GM18870 (cell line): ENCODE measurements around the gene AHCY.
"Not testable (repeated sequence)": the region's sequence is repeated elsewhere in the genome, so short reads cannot be mapped to it uniquely, and the experiment has no call there.

Experiments
- ATAC-seq: cut with Tn5 transposase; IDR thresholded peaks from one replicate; pipeline ENCODE4 v1.9.1; 2021; ENCODE audit warnings: moderate library complexity; ENCODE audit not compliant: unreplicated experiment

The AHCY gene

DNA sequence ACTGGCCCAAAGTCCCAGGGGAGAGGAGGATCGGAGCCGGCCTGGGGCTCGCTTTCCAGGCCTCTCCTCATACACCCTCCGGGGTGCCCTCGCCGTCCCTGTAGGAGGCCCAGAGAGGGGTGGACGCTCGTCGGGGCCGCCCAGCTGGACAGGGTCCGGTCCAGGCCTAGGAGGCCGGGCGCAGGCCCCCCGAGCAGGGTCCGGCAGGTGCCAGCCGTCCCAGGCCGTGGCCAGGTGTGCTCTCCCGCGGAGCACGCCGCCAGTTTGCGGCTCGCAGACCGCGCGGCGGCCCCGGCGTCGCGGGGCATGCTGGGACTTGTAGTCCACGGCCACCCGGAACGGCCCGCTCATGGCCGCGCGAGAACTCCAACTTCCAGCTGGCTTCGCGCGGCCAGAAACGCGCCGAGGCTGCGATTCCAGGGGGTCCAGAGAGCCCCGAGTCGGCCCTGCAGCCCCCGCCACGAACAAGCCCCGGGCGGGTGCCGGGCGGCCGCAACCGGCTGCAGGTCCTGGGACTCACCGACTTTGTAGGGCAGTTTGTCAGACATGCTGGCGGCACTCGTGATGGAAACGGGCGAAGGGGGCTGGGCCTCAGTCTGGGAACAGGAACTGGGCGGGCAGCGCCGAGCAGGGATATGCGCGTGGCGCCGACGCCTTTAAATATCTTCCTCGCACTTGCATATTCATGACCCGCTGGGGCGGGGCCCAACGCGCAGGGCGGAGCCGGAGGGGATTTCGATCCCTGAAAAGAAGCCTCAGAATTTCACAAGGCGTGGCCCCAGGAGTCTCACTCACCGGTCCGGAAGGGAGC is at the start of gene AHCY:
Gene AHCY (minus strand): TSS at position 633 of the 811 bp plus-strand sequence. CDS start 85 bp downstream, at position 548.
- ATAC-seq, result peak; percentile 82

DNA sequence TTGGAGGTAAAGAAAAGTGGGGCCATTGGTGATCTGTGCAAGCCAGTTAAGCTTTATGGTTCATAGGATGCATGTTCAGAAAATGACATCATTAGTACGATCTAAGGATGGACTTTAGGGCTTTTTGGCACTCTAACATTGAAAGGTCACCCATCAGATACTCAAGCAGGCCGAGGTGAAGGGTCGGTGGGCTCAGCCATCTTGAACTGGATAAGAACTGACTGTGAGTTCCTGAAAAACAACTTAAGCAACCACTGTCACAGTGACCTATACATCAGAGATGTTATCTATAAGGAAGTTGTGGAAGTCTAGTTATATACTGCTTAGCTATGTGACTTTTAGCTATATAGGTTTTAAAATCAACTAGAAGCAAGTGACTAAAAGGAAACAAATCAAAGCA is 46.9 kb upstream of the AHCY start:
- no peak for ATAC-seq

DNA sequence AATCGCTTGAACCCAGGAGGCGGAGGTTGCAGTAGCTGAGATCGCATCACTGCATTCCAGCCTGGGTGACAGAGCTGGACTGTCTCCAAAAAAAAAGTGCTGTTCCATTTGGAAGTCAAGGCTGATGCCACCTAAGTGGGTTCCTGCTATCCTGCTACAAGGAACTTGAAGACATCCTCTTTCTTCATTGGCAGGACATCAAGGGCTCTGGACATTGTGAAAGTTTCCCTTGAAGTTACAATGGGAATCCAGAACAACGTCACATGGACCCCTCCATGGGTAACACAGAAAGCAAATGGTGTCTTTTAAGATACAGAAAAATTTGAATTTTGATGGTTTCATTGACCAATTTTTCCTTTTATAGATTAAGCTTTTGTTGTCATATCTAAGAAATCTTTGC is 44.4 kb upstream of the AHCY start:
- no peak for ATAC-seq

DNA sequence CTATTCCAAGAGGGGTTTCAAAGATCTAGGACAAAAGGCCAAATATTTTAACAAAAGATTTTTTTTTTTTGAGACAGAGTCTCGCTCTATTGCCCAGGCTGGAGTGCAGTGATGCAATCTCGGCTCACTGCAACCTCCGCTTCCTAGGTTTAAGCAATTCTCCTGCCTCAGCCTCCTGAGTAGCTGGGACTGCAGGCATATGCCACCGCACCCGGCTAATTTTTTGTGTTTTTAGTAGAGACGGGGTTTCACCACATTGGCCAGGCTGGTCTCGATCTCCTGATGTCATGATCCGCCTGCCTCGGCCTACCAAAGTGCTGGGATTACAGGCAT is 43.3 kb upstream of the AHCY start:
- not testable (repeated sequence) for ATAC-seq

DNA sequence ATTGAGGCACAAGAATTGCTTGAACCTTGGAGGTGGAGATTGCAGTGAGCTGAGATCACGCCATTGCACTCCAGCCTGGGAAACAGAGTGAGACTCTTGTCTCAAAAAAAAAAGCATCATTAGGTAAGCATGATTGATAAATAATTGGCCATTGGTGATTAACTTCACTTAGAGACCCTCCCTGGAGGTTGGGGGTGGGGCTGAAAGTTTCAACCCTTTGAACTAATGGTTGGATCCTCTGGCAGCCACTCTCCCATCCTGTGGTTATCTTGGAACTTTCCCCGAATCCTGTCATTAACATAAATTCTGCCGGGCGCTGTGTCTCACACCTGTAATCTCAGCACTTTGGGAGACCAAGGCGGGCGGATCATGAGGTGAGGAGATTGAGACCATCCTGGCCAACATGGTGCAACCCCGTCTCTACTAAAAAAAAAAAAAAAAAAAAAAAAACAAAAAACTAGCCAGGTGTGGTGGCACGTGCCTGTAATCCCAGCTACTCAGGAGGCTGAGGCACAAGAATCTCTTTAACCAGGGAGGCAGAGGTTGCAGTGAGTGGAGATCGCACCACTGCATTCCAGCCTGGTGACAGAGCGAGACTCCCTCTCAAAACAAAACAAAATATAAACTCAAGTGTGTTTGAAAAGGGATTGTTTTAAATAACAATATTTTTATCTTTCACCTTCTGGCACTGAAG is 42.8 kb upstream of the AHCY start:
- not testable (repeated sequence) for ATAC-seq

DNA sequence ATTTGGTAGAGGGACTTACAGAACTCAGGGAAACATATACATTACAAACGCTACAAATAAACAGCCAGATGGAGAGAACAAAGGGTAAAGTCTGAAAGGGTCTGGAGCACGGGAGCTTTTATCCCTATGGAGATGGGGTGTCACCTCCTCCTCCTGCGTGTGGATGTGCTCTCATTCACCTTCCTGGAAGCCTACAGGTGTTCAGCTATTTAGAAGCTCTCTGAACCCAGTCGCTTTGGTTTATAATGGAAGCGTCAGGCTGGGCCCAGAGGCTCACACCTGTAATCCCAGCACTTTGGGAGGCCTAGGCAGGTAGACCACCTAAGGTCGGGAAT is 42.2 kb upstream of the AHCY start:
- ATAC-seq, result no peak

DNA sequence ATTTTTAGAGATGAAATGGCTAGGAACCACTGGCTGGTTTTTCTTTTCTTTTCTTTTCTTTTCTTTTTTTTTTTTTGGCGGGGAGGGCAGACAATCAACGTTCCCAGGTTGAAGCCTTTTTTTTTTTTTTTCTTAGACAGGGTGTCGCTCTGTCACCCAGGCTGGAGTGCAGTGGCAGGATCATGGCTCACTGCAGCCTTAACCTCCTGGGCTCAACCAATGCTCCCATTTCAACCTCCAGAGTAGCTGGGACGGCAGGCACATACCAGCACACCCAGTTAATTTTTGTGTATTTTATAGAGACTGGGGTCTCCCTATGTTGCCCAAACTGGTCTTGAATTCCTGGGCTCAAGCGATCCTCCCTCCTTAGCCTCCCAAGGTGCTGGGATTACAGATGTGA is 41.1 kb upstream of the AHCY start:
- ATAC-seq, result no peak

DNA sequence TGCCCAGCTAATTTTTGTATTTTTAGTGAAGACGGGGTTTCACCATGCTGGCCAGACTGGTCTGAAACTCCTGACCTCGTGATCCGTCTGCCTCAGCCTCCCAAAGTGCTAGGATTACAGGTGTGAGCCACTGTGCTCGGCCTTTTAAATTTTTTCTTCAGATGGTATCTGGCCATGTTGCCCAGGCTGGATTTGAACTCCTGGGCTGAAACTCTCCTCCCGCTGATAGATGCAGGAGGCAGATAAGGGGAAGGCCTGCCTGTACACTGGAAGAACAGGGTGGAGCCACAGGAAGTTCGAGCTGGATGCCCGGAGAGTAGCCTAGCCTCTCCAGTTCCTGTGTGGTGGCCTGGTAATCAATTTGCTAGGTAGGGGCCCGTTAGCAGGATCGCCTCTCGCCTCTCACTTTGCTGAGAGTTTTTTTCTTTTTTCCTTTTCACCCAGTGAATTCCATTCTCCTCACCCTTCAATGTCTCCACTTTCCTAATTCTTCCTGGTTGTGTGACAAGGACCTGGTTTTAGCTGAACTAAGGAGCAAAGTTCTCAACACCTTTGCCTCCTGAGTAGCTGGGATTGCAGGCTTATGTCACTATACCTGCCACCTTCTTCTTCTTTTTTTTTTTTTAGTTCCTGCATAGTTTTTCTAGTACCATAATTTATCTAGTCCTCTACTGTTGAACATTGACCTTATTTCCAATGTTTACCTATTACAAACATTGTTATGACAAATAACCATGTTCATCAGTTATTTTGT is 40.5 kb upstream of the AHCY start:
- no peak for ATAC-seq

DNA sequence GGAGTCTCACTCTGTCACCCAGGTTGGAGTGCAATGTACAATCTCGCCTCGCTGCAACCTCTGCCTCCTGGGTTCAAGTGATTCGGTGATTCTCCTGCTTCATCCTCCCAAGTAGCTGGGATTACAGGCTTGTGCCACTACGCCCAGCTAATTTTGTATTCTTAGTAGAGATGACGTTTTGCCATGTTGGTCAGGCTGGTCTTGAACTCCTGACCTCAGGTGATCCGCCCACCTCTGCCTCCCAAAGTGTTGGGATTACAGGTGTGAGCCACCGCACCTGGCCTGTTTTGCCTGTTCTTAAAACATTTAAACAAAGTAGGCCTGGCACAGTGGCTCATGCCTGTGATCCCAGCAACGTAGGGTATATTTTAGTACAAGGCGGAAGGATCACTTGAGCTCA is 38.0 kb upstream of the AHCY start:
- ATAC-seq, result not testable (repeated sequence)

DNA sequence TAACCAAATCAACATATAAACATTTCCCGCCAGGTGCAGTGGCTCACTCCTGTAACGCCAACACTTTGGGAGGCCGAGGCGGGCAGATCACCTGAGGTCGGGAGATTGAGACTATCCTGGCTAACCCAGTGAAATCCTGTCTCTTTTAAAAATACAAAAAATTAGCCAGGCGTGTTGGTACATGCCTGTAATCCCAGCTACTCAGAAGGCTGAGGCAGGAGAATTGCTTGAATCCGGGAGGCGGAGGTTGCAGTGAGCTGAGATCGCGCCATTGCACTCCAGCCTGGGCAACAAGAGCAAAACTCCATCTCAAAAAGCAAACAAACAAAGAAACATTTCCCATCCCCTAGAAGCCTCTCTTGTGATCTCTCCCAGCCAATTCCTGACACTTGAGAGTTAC is 37.6 kb upstream of the AHCY start:
- ATAC-seq, result not testable (repeated sequence)

DNA sequence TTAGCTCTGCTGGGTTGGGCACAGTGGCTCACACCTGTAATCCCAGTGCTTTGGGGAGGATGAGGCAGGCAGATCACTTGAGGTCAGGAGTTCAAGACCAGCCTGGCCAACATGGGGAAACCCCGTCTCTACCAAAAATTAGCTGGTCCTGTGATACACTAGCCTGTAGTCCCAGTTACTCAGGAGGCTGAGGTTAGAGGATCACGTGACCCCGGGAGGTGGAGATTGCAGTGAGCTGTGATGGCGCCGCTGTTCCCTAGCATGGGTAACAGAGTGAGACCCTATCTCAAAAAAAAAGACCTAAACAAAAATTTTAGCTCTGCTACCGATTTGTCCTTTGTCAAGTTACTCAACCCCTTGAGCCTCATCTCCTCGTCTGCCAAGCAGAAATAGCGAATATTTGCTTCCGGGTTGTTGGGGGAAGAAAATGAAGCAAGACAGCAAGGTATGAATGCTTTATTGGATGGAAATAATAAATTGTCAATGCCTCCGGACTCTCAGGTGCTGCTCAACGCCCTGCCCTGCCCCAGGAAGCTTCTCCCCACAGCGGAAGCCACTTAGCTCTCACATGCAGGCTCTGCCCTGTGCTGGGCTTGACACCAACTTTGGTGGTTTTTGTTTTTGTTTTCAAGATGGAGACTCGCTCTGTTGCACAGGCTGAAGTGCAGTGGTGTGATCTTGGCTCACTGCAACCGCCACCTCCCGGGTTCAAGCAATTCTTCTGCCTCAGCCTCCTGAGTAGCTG is 35.0 kb upstream of the AHCY start:
- no peak for ATAC-seq

DNA sequence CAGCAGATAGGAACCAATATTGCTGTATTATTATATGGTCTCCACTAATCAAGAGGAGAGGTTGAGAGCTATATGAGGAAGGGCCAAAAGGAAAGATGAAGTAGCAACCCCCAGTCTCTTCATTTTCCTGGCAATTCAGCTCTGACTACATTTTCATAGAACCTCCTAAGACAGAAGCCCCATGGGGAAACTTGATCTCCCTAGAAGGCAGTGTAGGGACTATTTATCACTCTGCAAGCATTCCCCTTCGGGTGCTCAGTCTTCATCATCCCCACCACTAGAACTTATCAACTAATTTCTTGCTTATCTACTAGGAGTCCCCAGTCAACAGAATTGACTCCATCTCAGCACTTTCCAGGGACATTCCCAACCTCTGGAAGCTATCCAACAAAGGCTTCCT is 34.4 kb upstream of the AHCY start:
- ATAC-seq, result no peak

DNA sequence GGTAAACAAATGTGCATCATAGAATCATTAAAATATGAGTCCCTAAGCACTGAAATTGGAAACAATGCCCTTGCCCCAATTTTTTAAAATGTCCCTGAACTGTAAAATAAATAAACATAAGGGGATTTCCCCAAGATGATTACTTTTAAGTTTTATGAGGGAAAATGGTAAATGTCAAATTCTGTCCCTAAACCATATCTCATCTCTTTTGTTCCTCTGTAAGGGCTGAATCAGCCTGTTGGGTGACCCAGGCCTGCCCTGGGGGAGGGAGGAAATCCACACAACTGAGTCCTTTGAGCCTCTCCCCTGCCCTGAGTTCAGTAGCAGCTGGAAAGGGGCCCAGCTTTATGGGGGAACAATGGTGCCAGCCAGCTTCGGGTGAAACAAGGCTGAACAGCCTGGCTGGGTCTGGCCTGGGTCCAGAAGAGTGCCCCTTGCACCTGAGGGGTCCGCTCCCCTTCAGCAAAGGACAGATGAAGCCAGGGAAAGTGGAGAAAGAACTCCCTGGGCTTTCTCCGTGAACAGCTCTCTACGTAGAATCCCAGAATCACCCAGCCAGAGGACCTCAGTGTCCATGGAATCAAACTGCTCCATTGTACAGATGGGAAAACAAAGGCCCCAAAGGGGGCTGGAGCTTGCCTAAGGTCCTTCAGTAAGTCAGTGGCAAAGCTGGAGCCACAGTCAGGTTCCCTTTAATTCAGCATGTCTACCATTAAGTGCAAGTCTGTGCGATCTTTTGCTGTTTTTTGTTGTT is 31.7 kb upstream of the AHCY start:
- no peak for ATAC-seq

DNA sequence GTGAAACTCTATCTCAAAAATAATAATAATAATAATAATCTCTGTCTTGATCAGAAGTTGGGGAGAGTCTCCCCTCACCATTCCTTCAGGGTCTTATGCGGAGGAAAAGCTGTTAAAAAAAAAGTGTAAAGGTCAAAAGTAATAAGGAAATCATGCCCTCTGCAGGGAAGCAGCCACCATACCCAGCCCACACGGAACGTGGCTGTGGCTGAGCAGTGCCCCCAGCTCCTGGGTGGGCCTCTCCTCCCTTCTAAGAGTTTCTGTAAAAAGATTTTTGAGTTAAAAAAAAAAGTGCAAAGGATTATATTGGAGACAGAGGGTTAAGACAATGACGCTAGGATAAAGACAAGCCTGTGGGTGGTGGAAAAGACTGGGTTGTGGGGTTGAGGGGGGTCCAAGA is 30.6 kb upstream of the AHCY start:
- no peak for ATAC-seq

DNA sequence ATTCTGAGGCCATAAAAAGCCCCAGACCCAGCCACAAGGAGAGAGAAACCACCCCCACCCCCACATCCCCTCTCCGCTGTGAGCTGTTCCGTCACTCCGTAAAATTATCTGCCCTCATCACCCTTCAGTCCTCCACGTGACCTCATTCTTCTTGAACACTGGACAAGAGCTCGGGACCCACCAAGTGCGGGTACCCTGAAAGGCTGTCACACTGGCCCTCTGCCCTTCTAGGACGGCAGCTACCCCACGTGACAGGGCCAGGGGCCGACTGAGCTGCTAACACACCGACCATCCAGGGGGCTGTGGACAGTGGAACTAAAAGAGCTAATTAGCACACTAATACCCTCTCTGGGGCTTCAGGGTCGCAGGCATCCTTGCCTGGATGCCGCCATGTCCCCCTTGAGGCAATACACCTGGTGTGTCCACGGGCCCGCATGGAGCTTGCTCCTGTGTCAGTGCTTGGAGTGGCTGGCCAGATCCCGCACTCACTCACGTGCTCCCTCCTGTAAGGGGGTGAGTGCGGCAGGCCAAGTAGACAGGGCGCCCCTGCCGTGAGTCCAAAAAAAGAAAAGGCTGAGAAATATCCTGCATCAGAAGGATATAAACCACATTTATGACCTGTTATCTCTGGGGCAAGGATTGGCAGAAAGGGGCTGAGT is 29.2 kb upstream of the AHCY start:
- ATAC-seq, result no peak

DNA sequence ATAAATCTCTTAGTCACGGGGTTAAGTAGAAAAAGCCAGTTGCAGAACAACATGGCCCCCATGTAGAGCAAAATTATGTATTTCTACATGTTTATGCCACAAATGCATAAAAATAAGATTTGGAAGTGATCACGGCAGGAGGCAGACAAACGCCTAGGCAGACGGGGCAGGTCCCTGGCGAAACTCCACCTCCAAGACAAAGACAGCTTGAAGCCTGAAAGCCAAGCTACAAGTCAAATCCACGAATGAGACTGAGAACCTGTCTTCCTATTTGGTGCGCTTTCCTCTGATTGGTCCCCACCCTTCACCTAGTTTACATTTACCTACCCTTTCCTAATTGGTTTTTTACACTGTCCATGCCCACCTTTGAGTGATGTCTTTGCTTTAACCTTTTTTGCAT is 28.7 kb upstream of the AHCY start:
- ATAC-seq, result no peak

DNA sequence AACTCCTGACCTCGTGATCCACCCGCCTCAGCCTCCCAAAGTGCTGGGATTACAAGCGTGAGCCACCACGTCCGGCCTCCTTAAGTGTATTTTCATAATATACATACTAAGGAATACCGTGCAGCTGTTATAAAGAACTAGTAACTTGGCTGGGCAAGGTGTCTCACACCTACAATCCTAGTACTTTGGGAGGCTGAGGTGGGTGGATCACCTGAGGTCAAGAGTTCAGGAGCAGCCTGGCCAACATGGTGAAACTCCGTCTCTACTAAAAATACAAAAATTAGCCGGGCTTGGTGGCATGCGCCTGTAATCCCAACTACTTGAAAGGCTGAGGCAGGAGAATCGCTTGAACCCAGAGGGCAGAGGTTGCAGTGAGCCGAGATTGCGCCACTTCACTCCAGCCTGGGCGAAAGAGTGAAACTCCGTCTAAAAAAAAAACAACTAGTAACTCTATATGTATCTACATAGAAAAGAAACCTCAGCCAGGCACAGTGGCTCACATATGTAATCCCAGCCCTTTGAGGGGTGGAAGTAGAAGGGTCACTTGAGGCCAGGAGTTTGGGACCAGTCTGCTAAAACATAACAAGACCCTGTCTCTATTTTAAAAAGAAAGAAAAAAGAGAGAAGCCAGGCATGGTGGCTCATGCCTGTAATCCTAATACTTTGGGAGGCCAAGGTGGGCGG is 27.8 kb upstream of the AHCY start:
- ATAC-seq, result not testable (repeated sequence)

DNA sequence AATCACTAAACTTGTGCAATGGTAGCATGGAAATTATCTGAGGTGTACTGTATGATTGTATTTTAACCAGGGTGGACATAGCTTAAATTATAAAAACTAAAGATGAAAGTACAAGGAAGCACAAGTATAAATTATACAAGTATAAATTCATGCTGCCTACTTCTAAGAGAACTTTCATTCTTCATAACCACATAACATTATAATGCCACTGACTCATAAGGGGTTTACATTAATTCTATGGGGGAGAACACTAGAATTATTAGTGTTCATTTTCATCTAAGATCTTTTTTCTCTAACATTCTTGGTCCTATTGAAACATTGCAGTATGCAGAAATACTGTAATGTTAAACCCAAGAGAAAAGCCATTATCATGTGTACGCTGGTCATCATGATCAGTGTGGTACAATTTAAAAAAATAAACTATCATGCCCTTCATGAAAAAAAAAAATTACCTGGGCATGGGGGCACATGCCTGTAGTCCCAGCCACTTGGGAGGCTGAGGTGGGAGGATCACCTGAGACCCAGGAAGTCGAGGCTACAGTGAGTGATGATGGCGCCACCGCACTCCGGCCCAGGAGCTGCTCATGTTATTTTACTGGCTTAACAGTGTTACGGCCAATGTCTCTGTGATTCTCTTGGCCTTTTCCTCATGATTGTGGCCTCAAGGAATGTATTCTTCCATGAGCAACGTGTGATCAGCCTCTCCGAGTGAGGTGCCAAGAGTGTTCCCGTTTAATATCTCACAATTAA is 25.9 kb upstream of the AHCY start:
- ATAC-seq, result no peak

DNA sequence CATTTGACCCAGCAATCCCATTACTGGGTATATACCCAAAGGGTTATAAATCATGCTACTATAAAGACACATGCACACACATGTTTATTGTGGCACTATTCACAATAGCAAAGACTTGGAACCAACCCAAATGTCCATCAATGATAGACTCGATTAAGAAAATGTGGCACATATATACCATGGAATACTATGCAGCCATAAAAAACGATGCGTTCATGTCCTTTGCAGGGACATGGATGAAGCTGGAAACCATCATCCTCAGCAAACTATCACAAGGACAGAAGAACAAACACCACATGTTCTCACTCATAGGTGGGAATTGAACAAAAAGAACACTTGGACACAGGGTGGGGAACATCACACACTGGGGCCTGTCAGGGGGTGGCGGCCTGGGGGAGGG is 25.1 kb upstream of the AHCY start:
- not testable (repeated sequence) for ATAC-seq
